HEK293T (cell line): ENCODE data around the gene SMCR8.

ENCODE experiments used
- CTCF ChIA-PET: fragments of 350-600 bp; formaldehyde crosslinking; extraction: SDS; loops from one replicate; lab custom pipeline; 2021; ENCODE audit warnings: antibody characterized with exemption, inconsistent platforms; lab: Yijun Ruan, JAX
- POLR2A ChIA-PET: fragments of 350-600 bp; formaldehyde crosslinking; extraction: SDS; loops from one replicate; lab custom pipeline; 2020; ENCODE audit warnings: antibody characterized with exemption, inconsistent platforms; lab: Yijun Ruan, JAX
- DNase-seq: peaks from one replicate; pipeline ENCODE4 v3.0.0; 2012; ENCODE audit warnings: mixed read lengths; ENCODE audit errors: extremely low spot score
- ARNT ChIP-seq: fragments of 450-650 bp; IDR thresholded peaks from 2 replicates; pipeline ENCODE4 v1.6.1; 2017; ENCODE audit warnings: mild to moderate bottlenecking
- BHLHE40 ChIP-seq: fragments of 450-650 bp; IDR thresholded peaks from 2 replicates; pipeline ENCODE4 v1.6.1; 2016; ENCODE audit warnings: mild to moderate bottlenecking, moderate library complexity, borderline replicate concordance
- CTBP1 ChIP-seq: fragments of 450-650 bp; IDR thresholded peaks from 2 replicates; pipeline ENCODE4 v1.6.1; 2016; ENCODE audit warnings: borderline replicate concordance
- ELF4 ChIP-seq: fragments of 450-650 bp; IDR thresholded peaks from 2 replicates; pipeline ENCODE4 v1.6.1; 2017; ENCODE audit warnings: antibody characterized with exemption
- FOXA1 ChIP-seq: fragments of 450-650 bp; IDR thresholded peaks from 2 replicates; pipeline ENCODE4 v1.6.1; 2016; ENCODE audit warnings: mild to moderate bottlenecking
- FOXK2 ChIP-seq: fragments of 450-650 bp; IDR thresholded peaks from 2 replicates; pipeline ENCODE4 v1.6.1; 2016; ENCODE audit warnings: mild to moderate bottlenecking
- FOXM1 ChIP-seq: fragments of 450-650 bp; IDR thresholded peaks from 2 replicates; pipeline ENCODE4 v1.6.1; 2017; ENCODE audit warnings: mild to moderate bottlenecking, borderline replicate concordance
- HDGF ChIP-seq: fragments of 450-650 bp; IDR thresholded peaks from 2 replicates; pipeline ENCODE4 v1.6.1; 2017; ENCODE audit warnings: antibody characterized with exemption, borderline replicate concordance
- L3MBTL2 ChIP-seq: fragments of 450-650 bp; conservative IDR thresholded peaks from 2 replicates; pipeline ENCODE4 v1.6.1; 2016; ENCODE audit warnings: mild to moderate bottlenecking
- LEF1 ChIP-seq: fragments of 450-650 bp; IDR thresholded peaks from 2 replicates; pipeline ENCODE4 v1.6.1; 2017; ENCODE audit warnings: mild to moderate bottlenecking, borderline replicate concordance
- NFRKB ChIP-seq: fragments of 450-650 bp; IDR thresholded peaks from 2 replicates; pipeline ENCODE4 v1.6.1; 2016; ENCODE audit warnings: mild to moderate bottlenecking, moderate library complexity
- SP1 ChIP-seq: fragments of 450-650 bp; IDR thresholded peaks from 2 replicates; pipeline ENCODE4 v1.6.1; 2017
- SUZ12 ChIP-seq: fragments of 450-650 bp; IDR thresholded peaks from 2 replicates; pipeline ENCODE4 v1.6.1; 2016; ENCODE audit warnings: mild to moderate bottlenecking
- TARDBP ChIP-seq: fragments of 450-650 bp; IDR thresholded peaks from 2 replicates; pipeline ENCODE4 v1.6.1; 2016
- ZNF384 ChIP-seq: fragments of 450-650 bp; IDR thresholded peaks from 2 replicates; pipeline ENCODE4 v1.6.1; 2016
- TF ChIP-seq, protein P1 (sequence below): fragments of 450-650 bp; IDR thresholded peaks from 2 replicates; pipeline ENCODE4 v1.6.1; 2016

The SMCR8 gene, protein sequence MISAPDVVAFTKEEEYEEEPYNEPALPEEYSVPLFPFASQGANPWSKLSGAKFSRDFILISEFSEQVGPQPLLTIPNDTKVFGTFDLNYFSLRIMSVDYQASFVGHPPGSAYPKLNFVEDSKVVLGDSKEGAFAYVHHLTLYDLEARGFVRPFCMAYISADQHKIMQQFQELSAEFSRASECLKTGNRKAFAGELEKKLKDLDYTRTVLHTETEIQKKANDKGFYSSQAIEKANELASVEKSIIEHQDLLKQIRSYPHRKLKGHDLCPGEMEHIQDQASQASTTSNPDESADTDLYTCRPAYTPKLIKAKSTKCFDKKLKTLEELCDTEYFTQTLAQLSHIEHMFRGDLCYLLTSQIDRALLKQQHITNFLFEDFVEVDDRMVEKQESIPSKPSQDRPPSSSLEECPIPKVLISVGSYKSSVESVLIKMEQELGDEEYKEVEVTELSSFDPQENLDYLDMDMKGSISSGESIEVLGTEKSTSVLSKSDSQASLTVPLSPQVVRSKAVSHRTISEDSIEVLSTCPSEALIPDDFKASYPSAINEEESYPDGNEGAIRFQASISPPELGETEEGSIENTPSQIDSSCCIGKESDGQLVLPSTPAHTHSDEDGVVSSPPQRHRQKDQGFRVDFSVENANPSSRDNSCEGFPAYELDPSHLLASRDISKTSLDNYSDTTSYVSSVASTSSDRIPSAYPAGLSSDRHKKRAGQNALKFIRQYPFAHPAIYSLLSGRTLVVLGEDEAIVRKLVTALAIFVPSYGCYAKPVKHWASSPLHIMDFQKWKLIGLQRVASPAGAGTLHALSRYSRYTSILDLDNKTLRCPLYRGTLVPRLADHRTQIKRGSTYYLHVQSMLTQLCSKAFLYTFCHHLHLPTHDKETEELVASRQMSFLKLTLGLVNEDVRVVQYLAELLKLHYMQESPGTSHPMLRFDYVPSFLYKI

DNA sequence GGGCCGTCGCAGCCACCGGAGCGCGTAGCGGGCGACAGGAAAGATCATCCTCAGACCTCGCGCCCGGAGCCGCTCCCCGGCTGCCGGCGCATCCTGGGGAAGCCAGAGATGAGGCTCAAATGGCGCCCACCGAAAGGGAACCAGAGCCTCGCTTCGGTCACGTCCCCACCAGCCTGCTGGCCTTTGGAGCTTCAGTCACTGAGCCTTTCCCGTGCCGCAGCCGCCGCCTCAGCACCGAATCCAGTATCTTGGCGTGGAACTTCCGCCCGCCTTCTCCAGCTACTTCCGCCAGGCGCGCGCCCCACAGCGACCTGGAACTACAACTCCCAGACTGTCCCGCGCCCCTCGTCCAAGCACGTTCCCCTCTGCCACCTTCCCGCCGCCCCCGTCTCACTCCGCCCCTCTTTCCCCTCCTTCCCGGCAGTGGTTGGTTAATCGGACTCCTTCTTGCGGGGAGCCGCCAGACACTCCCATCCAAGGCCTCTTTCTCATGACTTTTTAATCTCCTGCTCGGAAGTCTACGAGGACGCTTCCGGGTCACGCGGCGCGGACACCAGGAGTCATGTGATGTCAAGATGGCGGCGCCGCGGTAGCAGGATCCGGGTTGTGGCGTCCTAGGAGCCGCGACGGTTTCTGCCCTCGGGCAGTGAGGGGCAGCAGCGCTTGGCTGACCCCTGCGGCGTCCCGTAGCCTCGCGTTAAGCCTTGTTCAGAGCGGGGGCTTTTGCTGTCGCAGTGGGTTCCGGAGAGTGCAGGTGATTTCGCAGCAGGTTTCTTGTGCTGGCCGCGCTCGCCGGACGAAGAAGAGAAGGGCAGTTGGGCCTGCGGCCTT, at the start of gene SMCR8, which contains the start of gene TOP3A:
Gene SMCR8 (plus strand): TSS at position 563 of the 831 bp plus-strand sequence. CDS start 497 bp downstream, outside the sequence.
Gene TOP3A (minus strand): TSS at position 264 of the 831 bp plus-strand sequence. CDS start 216 bp downstream, at position 48.
- DNase-seq: peak; percentile 92
- ChIA-PET CTCF (interaction anchor here (0.7 to 1.0 kb wide), 2 partner anchors 8 to 13 kb away, joined by 3 to 5 read pairs; no protein-coding TSS in a partner anchor), POLR2A (interaction anchor here (0.6 to 1.4 kb wide), 15 partner anchors 9 to 132 kb away, joined by 3 to 8 read pairs (median 3); partner anchors contain the start of genes ALKBH5 and LLGL1)
- TF ChIP-seq BHLHE40: no peak
- TF ChIP-seq NFRKB: peak; percentile 75
- TF ChIP-seq HDGF: peak; percentile 23; the same call in 1 of the 2 replicates
- 0 out of 2 replicates have a peak, but pooled peaks have one; percentile 21 for TF ChIP-seq LEF1
- no peak for TF ChIP-seq FOXK2
- TF ChIP-seq SUZ12: no peak
- peak; percentile 95 for TF ChIP-seq L3MBTL2
- no peak for TF ChIP-seq FOXM1
- no peak for TF ChIP-seq FOXA1
- TF ChIP-seq ELF4: peak; percentile 99

DNA sequence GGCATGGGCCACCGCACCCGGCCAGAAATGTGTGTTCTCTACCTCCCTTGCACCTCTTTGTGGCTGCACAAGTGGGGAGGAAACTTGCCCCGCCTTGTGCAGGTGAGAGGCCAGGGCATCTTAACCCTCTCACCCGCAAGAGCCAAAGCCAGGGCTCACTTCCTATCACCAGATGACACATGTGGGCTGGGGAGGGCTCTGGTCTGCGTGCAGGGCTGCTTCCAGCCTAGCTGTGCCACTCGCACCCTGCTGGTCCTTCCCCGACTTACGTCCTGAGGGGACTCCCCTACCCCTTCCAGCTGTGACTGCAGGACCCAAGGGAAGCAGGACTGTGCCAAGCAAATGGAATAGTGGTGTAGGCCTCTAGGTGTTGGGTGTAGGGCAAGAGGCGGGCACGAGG, 47.7 kb upstream of the SMCR8 start:
- no peak for DNase-seq
- ChIA-PET POLR2A (interaction anchor here (0.8 to 1.4 kb wide), 2 partner anchors 14 to 47 kb away, joined by 3 to 6 read pairs; partner anchors contain the start of genes SMCR8 and TOP3A), CTCF (no interaction called here)
- TF ChIP-seq TARDBP: no peak
- no peak for TF ChIP-seq LEF1
- no peak for TF ChIP-seq FOXM1
- no peak for TF ChIP-seq ZNF384

DNA sequence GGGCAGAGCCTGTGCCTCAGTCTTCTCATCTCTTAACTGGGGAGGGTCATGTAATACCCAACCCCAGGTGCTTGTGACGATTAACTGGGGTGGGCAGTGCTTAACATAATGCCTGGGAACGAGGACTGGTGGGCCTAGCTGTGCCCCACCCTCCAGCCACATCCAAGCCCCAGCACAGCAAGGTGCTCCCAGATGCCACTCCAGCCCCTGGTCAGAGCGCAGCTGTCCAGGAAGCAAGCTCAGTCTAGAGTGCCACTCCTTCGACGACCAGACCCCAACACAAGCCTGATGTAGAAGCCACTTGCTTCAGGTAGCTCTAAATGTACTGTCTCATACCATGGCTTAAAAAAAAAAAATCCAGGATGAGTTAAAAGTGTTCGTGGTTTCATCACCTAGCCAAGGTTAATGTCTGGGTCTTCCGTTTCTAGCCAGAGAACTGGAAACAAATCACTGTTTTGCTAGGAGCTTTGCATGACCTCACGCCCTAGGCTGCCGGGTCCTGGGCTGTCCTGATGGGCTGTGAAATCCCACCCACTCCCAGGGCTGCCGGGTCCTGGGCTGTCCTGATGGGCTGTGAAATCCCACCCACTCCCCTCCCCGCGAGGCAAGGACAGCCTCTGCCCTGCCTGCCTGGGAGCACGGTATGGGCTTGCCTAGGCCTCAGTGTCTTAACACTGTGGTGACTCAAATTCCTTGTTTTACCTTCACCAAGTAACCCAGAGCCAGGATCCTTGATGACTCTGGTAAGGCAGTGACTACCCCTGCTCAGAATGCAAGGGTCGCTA, 47.0 kb upstream of the SMCR8 start:
- POLR2A ChIA-PET: interaction anchor here (0.7 to 1.4 kb wide), 3 partner anchors 13 to 78 kb away, joined by 3 to 6 read pairs (median 3); partner anchors contain the start of genes SMCR8 and TOP3A
- no peak for DNase-seq
- CTCF ChIA-PET: interaction anchor here (0.7 kb wide), 1 partner anchor 49 kb away, joined by 5 read pairs; no protein-coding TSS in a partner anchor
- no peak for TF ChIP-seq NFRKB
- TF ChIP-seq BHLHE40: no peak
- TF ChIP-seq SP1: no peak
- TF ChIP-seq FOXK2: no peak
- TF ChIP-seq SUZ12: no peak

DNA sequence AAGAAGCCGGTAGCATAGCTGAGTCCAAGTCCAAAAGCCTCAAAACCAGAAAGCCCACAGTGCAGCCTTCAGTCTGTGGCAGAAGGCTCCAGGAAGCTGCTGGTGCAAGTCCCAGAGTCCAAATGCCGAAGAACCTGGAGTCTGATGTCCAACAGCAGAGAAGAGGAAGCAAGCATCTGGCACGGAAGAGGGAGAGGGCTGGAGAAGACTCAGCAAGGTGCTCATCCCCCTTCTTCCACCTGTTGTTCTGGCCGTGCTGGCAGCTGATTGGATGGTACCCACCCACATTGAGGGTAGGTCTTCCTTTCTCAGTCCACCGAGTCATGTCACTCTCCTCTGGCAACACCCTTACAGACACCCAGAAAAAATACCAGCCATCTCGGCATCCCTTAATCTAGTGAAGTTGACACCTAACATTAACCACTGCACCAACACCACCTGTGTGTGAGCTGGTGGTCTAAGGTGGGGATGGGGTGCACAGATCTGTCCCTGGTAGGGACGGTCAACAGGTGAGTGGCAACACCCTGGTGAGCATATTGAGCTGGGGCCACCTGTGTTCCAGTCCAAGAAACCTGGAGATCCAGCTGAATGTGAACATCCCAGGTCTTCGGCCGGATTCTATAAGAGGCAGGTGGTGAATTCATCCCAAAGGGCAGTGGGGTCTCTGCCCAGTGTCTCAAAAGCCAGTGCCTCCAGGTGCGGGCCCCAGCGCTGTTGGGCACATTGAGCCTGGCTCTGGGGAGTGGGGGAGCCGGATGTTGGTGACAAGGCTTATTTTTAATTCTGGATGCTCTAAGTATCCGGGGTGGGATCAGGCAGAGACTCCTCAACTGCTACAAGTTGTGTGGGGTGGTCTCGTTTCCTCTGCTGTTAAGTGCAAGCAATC, 44.8 kb upstream of the SMCR8 start:
- CTCF ChIA-PET: no interaction called here
- POLR2A ChIA-PET: interaction anchor here (0.9 kb wide), 1 partner anchor 11 kb away, joined by 3 read pairs; the partner anchor contains the start of gene FLII
- no peak for DNase-seq
- TF ChIP-seq NFRKB (no peak), FOXK2 (no peak), ZNF384 (no peak), SUZ12 (no peak), TARDBP (no peak), ELF4 (no peak), BHLHE40 (no peak), LEF1 (no peak)

DNA sequence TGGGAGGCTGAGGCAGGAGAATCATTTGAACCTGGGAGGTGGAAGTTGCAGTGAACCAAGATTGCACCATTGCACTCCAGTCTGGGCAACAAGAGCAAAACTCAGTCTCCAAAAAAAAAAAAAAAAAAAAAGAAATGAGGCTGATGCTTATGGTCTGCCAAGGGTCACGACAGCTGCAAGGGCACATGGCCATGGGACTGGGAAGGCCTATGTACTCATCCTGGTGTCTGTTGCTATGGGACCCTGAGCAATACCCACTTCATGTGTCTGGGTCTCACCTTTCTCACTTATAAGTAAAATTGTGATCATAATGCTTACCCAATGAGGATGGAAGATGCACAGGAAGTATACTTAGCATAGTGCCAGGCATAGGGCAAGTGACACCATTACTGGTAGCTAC, 38.0 kb upstream of the SMCR8 start:
- TF ChIP-seq NFRKB (no peak), LEF1 (no peak), HDGF (no peak), FOXA1 (no peak), TARDBP (no peak), ZNF384 (no peak), BHLHE40 (no peak), ELF4 (no peak)
- CTCF ChIA-PET: no interaction called here
- POLR2A ChIA-PET: interaction anchor here (1.1 kb wide), 1 partner anchor 13 kb away, joined by 3 read pairs; no protein-coding TSS in a partner anchor
- no peak for DNase-seq

DNA sequence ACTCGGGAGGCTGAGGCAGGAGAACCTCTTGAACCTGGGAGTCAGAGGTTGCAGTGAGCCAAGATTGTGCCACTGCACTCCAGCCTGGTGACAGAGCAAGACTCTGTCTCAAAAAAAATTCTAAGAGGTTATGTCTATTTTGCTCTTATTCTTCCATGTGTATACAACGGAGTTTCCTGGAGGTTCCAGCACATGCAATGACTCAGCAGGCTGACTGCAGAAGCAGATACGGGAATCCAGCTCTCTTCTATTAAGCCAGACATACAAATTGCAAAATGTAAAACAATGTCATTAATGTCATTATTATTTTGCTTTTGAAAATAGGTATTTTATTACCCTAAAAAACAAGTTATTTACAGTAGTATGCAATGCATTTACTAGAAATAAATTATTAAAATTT, 36.2 kb upstream of the SMCR8 start:
- TF ChIP-seq LEF1 (no peak), SP1 (no peak), TARDBP (no peak), ARNT (no peak), BHLHE40 (no peak), ZNF384 (no peak), CTBP1 (no peak), HDGF (no peak), NFRKB (no peak), ELF4 (no peak), FOXM1 (no peak), SUZ12 (no peak)
- TF ChIP-seq, protein P1, sequence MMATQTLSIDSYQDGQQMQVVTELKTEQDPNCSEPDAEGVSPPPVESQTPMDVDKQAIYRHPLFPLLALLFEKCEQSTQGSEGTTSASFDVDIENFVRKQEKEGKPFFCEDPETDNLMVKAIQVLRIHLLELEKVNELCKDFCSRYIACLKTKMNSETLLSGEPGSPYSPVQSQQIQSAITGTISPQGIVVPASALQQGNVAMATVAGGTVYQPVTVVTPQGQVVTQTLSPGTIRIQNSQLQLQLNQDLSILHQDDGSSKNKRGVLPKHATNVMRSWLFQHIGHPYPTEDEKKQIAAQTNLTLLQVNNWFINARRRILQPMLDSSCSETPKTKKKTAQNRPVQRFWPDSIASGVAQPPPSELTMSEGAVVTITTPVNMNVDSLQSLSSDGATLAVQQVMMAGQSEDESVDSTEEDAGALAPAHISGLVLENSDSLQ: no peak
- DNase-seq: no peak
- ChIA-PET POLR2A (interaction anchor here (1.2 kb wide), 1 partner anchor 17 kb away, joined by 3 read pairs; no protein-coding TSS in a partner anchor), CTCF (no interaction called here)
